HG03025 (cell line): ENCODE data around the gene SLC26A9.

Experiments used
- ATAC-seq: cut with Tn5 transposase; IDR thresholded peaks from one replicate; pipeline ENCODE4 v1.9.1; 2021; ENCODE audit warnings: mild to moderate bottlenecking, moderate library complexity; ENCODE audit not compliant: unreplicated experiment, low FRiP score

The SLC26A9 gene, protein sequence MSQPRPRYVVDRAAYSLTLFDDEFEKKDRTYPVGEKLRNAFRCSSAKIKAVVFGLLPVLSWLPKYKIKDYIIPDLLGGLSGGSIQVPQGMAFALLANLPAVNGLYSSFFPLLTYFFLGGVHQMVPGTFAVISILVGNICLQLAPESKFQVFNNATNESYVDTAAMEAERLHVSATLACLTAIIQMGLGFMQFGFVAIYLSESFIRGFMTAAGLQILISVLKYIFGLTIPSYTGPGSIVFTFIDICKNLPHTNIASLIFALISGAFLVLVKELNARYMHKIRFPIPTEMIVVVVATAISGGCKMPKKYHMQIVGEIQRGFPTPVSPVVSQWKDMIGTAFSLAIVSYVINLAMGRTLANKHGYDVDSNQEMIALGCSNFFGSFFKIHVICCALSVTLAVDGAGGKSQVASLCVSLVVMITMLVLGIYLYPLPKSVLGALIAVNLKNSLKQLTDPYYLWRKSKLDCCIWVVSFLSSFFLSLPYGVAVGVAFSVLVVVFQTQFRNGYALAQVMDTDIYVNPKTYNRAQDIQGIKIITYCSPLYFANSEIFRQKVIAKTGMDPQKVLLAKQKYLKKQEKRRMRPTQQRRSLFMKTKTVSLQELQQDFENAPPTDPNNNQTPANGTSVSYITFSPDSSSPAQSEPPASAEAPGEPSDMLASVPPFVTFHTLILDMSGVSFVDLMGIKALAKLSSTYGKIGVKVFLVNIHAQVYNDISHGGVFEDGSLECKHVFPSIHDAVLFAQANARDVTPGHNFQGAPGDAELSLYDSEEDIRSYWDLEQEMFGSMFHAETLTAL

DNA sequence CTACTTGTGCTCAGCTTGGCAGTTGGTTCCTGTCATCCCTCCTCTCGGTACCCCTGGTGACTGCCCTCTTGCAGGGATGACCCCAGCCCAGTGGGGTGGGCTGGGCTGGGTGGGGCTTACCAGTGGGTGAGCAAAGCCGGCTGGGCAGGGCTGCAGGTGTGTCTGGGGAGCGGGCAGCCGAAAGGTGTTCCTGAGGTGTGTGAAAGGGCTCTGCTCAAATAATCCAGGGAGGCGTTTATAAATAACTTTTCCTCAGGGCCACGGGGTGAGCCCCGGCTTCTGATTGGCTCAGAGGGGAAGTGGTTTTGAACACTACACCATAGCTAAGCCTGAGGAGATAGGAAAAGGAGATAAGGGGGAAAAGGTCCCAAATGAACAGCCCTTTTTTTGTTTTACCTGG is at the start of gene SLC26A9:
Gene SLC26A9, minus strand, starts transcription at position 212 of the 400 bp plus-strand sequence. CDS start 7,636 bp downstream, outside the sequence.
- ATAC-seq: no peak

DNA sequence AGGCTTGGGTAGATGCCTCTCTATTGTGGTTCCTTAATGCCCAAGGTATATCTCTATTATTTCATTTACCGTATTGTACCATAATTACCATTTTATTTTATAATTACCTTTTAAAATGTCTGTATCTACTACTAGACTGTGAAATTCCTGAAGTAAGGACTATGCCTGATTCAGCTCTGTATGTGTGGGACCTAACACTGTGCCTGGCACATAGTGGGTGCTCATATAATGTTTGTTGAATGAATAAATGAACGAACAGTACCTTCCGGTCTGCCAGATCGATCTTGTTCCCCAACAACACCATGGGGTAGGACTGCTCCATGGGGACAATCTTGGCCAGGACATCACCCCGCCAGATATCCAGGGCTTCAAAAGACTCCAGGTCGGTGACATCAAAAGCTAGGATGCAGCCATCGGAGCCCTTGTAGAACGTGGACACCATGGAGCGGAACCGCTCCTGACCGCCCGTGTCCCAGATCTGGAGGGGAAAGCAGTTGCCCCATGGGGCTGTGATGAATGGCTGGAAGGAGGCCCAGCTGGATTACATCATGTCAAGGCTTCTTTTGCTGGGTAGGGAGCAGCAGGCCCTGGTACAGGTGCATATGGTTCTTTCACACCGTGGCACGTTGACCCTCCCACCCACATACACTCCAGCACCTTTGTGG is 49.1 kb upstream of the SLC26A9 start:
- no peak for ATAC-seq

DNA sequence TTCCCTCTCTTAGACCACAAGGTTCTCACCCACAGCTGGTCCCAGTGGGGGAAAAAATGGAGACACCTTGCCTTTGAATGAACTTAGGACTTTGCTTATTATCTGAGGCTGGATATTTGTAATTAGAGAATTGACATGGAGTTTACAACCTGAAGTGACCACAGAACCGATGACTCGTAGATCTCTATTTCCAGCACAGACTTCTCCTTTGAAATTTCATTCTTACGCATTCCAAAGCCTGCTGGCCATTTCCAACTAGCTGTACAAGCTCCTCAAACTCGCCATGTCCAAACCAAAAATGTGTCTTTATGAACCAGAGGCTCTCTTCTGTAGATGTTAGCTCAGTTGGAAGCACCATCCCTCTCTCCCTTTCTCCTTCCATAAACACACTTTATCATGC is 48.0 kb upstream of the SLC26A9 start:
- no peak for ATAC-seq

DNA sequence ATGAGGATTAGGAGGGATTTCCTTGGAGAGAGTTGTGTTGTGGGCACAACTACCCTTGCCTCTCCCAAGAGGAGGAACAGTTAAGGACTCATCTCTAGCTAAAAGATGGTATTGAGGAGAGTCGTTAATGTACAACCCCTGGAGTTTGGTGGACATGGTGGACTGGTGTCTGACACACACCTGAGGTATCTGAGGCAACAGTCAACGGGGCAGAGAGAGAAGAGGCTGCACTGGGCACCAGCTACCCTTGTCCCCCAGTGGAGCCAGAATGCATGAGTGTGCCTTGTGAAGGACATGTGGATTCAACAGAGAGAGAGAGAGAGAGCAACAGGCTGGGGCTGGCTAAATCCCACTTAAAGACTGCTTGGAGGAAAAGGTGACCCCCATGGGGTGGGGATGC is 47.0 kb upstream of the SLC26A9 start:
- ATAC-seq: no peak

DNA sequence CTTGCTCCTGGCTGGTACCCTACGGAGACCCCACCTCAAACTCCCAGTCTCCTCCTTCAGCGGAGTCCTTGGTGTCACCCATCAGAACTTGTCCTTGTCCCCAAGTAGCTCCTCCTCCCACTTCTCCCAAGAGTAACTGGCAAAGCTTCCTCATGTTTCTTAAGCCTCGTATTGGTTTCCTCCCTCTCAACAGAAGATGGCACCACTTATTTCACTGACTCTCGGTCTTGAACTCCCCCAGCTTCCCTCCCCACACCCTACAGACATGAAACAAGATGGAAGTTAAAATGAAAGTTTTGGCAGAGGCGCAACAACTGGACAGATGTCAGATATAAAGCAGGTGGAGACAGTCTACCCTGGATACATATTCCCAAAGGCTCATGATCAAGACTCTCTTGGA is 46.5 kb upstream of the SLC26A9 start:
- no peak for ATAC-seq

DNA sequence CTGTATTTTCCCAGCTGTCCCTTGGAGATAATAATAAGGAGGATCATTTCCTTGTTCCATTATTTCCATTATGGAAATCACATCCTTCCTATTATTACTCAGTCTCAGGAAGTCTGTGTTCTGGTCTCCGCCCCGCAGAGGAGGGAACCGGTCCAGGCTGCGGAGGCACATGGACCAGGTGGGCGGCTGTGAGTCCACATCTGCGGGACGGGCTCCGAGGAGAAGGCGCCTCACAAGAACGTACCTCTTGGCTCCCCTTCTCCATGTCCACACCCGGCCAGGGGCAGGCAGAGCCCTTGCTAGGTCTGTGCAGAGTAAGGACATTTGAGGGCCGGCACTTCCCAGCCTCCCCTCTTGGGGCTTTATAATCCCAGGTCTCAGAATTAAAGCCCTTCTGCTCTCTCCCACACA is 45.3 kb upstream of the SLC26A9 start:
- no peak for ATAC-seq

DNA sequence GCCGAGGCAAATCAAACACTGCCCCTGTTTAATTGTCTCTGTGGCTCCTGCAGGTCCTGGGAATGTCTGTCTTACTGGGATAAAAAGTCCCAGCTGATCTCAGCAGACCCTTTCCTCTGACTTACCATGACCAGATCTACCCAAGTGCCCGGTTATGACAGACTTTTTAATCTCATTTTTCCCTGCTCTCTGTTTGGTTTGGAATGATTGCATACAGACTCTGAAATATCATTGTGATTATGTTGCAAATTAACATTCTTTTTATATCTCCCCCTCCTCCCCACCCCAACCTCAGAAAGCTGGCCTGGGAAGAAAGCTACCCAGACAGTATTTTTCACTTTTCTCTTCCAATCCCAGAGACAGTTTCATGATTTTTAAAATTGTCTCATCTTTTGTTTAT is 43.6 kb upstream of the SLC26A9 start:
- ATAC-seq: no peak

DNA sequence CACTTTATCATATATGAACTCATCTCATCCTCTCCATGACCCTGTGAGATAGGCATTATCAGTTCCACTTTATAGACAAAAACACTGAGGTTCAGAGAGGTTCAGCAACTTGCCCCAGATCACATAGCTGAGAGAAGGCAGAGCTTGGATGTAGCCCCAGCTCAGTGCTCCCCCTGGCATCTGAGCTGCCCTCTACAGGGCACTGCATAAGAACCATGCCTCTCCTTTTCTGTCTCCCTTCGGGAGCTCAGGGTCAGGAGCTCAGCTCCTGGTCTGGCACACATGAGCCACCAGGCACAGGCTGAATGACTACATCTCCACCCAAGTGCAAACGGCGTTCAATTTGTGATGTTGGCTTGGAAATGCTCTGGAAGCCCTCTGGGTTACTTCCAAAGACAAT is 43.0 kb upstream of the SLC26A9 start:
- no peak for ATAC-seq

DNA sequence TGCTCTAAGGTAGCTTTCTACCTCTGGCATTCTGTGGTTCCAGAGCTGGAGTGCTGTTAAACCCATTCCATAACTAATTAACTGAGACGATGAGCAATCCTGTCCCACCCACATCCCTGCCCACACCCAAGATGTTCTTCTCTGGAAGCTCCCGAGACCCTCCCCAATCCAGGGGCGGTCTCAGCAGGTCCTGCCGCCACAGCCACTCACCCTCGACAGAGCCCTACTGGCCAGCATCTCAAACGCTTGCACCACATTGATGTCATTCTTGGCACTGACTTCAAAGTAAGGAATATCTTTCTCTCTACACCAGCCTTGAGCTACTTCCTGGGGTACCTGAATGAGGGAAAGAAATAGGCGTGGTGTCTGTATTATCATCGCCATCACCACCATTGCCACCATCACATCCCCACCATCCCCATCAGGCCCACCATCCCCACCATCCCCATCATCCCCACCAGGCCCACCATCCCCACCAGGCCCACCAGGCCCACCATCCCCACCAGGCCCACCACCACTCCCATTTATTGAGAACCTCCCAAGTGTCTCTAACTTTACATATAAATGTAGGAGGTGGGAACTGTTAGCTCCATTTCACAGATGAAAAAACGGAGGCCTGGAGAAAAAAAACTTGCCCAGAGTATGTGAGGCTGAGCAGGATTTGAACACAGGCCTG is 42.2 kb upstream of the SLC26A9 start:
- no peak for ATAC-seq

DNA sequence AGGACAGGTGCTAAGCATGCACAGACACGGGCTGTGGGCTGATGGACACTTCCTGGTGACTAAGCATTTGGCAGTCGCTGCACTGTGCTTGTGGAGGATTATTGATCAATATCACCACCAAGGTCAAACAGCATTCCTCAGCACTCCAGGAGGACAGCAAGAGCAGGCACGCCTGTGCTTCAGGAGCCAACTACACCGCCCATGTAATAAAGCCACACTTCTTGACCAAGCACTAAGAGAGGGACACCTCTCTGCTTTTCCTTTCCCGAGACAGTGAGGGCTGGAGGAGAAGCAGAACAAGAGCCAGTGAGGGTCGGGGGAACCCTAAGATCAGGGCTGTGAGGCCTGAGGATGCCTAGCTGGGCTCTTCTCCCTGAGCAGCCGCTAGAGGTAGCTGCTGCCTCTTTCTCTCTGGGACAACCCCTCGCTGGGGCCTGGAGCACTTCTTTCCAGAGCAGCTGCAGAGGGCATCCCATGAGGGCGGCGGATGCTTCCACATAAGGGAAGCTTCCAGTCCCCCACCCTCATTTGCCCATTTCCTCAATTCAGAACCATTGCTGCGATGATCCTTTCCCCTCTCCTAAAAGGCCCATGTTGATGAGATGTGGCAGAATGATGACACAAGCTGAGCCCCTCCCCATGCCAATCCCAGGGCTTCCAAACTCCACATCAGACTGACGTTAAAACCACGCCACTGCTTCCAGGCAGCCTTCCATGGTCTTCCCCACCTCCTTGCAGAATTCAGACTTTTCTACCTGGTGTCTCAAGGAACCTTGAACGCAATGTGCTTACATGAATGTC is 40.9 kb upstream of the SLC26A9 start:
- ATAC-seq: no peak

DNA sequence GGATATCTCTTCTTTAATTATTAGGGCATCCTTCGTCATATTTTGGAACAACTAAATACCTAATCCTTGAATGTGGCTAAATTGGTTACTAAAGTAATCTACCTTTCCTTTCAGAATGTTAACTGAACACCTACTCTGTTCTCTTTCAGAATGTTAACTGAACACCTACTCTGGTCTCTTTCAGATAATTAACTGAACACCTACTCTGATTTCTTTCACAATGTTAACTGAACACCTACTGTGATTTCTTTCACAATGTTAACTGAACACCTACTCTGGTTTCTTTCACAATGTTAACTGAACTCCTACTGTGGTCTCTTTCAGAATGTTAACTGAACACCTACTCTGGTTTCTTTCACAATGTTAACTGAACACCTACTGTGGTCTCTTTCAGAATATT is 38.0 kb upstream of the SLC26A9 start:
- no peak for ATAC-seq

DNA sequence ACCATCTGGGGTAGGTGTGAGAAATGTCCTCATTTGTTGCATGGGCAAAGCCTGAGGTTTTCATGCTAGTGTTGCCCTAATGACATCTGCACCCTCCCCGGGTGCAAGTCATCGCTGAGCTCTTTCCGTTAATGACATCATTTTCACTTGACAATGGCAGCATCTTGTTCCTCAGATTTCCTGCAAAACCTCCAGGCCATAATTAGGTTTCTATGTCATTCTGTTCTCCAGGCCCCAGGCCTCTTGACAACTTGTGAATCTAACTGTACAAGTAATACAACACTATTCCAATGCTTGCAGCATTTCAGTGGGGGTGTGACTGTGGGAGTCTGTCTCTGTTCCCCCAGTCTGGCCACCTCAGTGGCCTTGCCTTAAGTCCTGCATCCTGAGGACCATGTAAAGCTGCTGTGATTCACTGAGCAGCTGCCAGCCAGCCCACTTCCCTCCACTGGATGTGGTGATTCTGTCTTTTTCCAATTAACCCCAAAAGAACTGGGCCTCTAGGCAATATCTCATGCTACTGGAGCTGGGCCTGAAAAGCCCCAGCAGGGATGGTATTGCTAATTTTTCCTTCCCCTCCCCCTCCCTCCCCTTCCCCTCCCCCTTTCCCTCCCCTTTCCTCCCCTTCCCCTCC is 37.1 kb upstream of the SLC26A9 start:
- ATAC-seq: no peak

DNA sequence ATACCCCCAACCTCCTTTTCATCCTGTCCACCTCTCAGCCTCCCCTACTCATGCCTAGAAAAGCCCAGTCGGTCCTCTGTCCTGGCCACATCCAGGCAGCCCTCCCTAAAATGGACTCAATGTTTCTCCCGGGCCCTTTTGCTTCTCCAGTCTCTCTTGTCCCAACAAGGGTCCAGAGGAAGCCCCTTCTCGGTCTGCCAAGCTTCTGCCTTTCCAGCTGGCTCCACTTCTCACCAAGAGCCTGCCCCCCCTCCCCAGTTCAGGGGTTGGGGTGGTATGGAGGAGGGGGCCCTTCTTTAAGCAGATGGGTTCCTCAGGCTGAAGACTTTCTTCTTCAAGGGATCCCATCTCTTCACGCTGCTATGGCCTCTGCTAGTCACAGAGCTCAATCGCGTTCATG is 36.0 kb upstream of the SLC26A9 start:
- no peak for ATAC-seq

DNA sequence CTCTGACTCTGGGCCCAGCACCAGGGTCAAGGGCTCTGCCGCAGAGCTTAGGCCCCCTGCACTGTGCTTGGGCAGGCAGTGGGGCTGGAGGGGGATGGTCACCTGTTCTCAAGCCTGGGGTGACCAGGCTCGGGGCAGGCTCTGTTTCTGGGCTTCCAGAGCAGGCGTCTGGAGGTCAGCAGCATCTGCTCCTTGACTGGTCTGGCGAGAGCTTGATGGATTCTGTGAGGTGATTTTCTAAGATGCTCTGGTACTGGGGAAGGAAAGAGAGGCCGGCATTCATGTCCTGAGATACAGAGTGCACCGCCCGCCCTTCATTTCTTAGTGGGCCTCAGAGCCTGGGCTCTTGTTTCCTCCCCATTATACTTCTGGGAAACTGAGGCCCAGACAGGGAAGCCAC is 35.4 kb upstream of the SLC26A9 start:
- ATAC-seq: no peak

DNA sequence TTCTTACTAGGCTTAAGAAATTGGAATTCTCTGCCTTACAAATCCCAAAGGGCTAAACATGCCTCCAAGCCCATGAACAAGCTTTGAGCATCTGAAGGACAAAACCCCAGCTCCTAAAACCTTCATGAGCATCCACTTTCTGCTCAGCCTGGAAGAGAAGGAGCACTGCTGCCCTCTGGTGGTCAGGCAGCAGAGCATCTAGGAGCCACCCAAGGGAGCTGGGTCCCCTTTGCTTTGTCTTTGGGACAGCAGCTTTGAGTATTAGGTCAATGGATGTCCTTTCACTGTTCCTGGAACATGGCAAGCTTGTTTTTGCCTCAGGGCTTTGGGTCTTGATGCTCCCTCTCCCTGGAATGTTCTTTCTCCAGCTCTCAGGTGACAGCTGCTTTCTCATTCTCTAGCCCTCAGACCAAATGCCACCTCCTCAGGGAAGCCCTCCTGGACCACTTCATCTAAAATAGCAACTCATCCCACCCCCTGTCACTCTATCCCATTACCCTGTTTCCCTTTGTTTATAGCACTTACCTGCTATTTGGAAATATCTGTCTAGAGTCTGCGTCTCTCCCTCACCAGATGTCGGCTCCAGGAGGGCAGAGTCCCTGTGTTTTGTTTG is 34.3 kb upstream of the SLC26A9 start:
- no peak for ATAC-seq

DNA sequence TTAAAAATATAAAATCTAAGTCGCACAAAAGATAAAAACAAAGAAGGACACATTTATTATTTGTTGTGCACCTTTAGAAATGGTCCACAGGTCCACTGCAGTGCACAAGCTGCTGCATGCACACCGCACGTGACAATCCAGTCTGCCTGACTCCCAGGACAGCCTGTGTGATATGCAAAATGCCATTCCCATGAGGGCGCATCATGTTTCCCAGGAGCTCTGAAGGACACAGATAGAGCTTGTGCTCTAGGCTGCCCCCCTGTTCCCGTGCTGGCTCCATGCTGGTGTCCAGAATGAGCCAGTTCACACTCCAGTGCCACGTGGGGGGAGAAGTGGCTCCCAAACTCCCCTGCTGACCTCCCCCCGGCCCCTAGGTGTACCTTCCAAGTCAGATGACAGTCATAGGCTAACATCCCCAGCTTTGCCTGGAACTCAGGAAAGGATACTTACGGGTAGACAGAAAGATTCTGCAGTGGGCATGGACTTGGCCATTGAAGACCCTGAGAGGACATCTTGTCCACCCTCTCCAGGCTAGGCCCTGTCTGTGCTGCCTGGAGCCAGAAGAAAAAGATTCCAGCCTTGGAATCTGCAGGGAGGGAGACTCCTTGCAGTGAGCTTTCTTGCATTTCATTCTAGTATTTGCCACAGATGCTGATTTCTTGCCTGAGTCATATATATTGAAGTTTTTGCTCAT is 33.6 kb upstream of the SLC26A9 start:
- ATAC-seq: no peak

DNA sequence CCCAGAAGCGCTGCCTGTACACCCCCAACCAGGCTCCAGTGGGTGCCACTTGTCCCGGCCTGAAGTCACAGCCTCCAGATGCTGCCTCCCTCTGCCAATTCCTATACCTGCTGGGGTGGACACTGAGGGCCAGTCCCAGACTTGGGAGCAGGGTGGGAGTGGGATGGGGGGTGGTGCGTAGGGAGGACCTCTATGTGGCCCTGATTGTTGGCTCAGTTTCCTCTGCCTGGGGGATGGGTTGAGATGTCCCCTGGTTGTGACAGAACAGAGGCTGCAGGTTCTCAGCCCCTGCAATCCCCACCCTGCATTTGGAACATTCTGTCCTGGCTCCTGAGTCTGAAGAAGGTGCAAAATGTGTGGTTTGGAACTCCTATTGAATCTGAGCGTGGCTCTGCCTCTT is 32.8 kb upstream of the SLC26A9 start:
- ATAC-seq: no peak

DNA sequence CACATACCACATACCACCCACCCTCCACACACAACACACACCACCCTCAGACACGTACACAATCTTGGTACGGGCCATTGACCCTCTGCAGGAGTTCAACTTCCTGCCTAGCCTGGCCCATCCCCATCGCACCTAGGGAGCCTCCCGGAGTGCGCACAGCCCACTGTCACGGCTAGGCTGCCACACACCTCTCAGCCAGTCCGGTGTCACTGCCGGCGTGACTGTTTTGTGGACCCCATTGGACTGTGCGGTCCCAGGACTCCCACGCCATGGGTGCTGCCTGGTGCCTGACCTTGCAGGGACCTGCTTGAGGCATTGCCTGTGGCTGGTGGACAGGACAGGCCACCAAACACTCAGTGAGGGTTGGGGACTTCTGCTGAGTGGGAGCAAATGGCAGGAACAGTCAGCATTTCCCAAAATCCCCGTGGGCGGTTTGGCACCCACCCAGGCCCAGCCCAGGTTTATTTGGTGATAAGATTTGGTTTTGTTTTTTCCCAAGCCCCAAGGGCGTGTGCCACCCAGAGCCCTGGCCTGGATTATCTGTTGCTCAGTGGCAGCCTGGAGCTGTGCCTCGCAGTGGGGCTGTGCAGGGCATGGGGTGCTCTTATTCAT is 32.2 kb upstream of the SLC26A9 start:
- ATAC-seq: no peak
